ENCODE results near the gene TMEM86A. TPM values are rescaled to one million over a fixed set of nuclear protein-coding genes. Genes with fewer than 3 reads are reported as not detected.

Gene TMEM86A
- total and polyA plus RNA-seq, 2 experiments from 2014 or later, result 1.7 to 5.2 TPM

- no peak for TF ChIP-seq EZH2phosphoT487 (IDR thresholded peaks at IDR 0.05; ENCODE audit: low read depth, severe bottlenecking, unreplicated experiment)
- no peak for TF ChIP-seq EZH2 (IDR thresholded peaks at IDR 0.05; ENCODE audit: borderline replicate concordance)
- no peak for TF ChIP-seq CTCF (IDR thresholded peaks at IDR 0.05; ENCODE audit: poor library complexity)
- Histone ChIP-seq H2AFZ (no peak overlapping the region), H3K27me3 (no peaks in the 10 kb centered on the region), H3K79me2 (no peaks in the 10 kb centered on the region), H3K36me3 (replicated peaks; ENCODE audit: insufficient read depth, low read depth) (no peaks in the 10 kb centered on the region), H3K9me3 (ENCODE audit: low read depth) (no peaks in the 10 kb centered on the region), H3K4me1 (ENCODE audit: insufficient read depth) (peaks cover 5% of the 10 kb centered on the region), H3K4me3 (no peak overlapping the region), H3K9me2 (replicated peaks; ENCODE audit: insufficient read depth) (no peaks in the 10 kb centered on the region), H4K20me1 (ENCODE audit: insufficient read depth, poor library complexity, severe bottlenecking) (no peaks in the 10 kb centered on the region), H3K27ac (no peak overlapping the region), H3K4me2 (no peak overlapping the region)
- 95% methylated on average over 17 of the region's 17 CpGs for WGBS (ENCODE audit: low lambda C conversion rate, missing lambda C conversion rate)
- no peak for DNase-seq (ENCODE audit: low spot score)
Measured at GRCh38 chr11:18701614-18702216, 3.1 kb downstream of the TMEM86A start.

- DNase-seq (ENCODE audit: low spot score), result no peak
- H3K36me3 ChIP-seq (replicated peaks; ENCODE audit: insufficient read depth, low read depth), result no peaks in the 10 kb centered on the region
- no peak overlapping the region for H3K27ac ChIP-seq
- no peaks in the 10 kb centered on the region for H3K9me2 ChIP-seq (replicated peaks; ENCODE audit: insufficient read depth)
- no peak overlapping the region for H3K4me3 ChIP-seq
- no peak overlapping the region for H3K4me2 ChIP-seq
- no peak overlapping the region for H2AFZ ChIP-seq
- no peaks in the 10 kb centered on the region for H4K20me1 ChIP-seq (ENCODE audit: insufficient read depth, poor library complexity, severe bottlenecking)
- no peaks in the 10 kb centered on the region for H3K79me2 ChIP-seq
- H3K9me3 ChIP-seq (ENCODE audit: low read depth), result no peaks in the 10 kb centered on the region
- TF ChIP-seq CTCF (IDR thresholded peaks at IDR 0.05; ENCODE audit: poor library complexity), result no peak
- no peak for TF ChIP-seq EZH2 (IDR thresholded peaks at IDR 0.05; ENCODE audit: borderline replicate concordance)
- TF ChIP-seq EZH2phosphoT487 (IDR thresholded peaks at IDR 0.05; ENCODE audit: low read depth, severe bottlenecking, unreplicated experiment), result no peak
- peaks cover 5% of the 10 kb centered on the region for H3K4me1 ChIP-seq (ENCODE audit: insufficient read depth)
- 100% methylated on average over 2 of the region's 2 CpGs for WGBS (ENCODE audit: low lambda C conversion rate, missing lambda C conversion rate)
- H3K27me3 ChIP-seq, result no peaks in the 10 kb centered on the region
Measured at GRCh38 chr11:18703001-18703763, 4.6 kb downstream of the TMEM86A start.

GRCh38 chr11:18704045-18704645 lies 5.6 kb downstream of the TMEM86A start:
- Histone ChIP-seq H3K4me2 (no peak overlapping the region), H3K27me3 (no peaks in the 10 kb centered on the region), H3K4me1 (ENCODE audit: insufficient read depth) (peaks cover 5% of the 10 kb centered on the region), H3K27ac (no peak overlapping the region), H4K20me1 (ENCODE audit: insufficient read depth, poor library complexity, severe bottlenecking) (no peaks in the 10 kb centered on the region), H3K4me3 (no peak overlapping the region), H3K79me2 (no peaks in the 10 kb centered on the region), H3K9me3 (ENCODE audit: low read depth) (no peaks in the 10 kb centered on the region), H3K36me3 (replicated peaks; ENCODE audit: insufficient read depth, low read depth) (no peaks in the 10 kb centered on the region), H2AFZ (no peak overlapping the region), H3K9me2 (replicated peaks; ENCODE audit: insufficient read depth) (no peaks in the 10 kb centered on the region)
- TF ChIP-seq CTCF (IDR thresholded peaks at IDR 0.05; ENCODE audit: poor library complexity) (no peak), EZH2 (IDR thresholded peaks at IDR 0.05; ENCODE audit: borderline replicate concordance) (no peak), EZH2phosphoT487 (IDR thresholded peaks at IDR 0.05; ENCODE audit: low read depth, severe bottlenecking, unreplicated experiment) (no peak)
- 72% methylated on average over 5 of the region's 5 CpGs for WGBS (ENCODE audit: low lambda C conversion rate, missing lambda C conversion rate)
- DNase-seq (ENCODE audit: low spot score), result no peak
